Prostate gland (tissue), 2 donors: ENCODE measurements around the gene TMC2.

Experiments used
- CTCF ChIP-seq, 4 experiments: fragments of 200-600 bp in 2 of 4; fragments of 450-650 bp in 2 of 4; sonication (generic) in 2 of 4; IDR thresholded peaks; 1 replicate in 3 of 4; 2 replicates in 1 of 4; pipeline ENCODE4 v1.5.1; 2016 to 2019; ENCODE audit warnings: antibody characterized with exemption in 4 of 4, mild to moderate bottlenecking in 2 of 4, moderate library complexity in 2 of 4
- POLR2A ChIP-seq: fragments of 450-650 bp; IDR thresholded peaks from one replicate; pipeline ENCODE4 v1.6.1; 2016; ENCODE audit warnings: antibody characterized with exemption, mild to moderate bottlenecking
- POLR2AphosphoS5 ChIP-seq: sonication (generic); formaldehyde crosslinking; IDR thresholded peaks from one replicate; pipeline ENCODE4 v1.6.1; 2017; ENCODE audit warnings: antibody characterized with exemption

DNA sequence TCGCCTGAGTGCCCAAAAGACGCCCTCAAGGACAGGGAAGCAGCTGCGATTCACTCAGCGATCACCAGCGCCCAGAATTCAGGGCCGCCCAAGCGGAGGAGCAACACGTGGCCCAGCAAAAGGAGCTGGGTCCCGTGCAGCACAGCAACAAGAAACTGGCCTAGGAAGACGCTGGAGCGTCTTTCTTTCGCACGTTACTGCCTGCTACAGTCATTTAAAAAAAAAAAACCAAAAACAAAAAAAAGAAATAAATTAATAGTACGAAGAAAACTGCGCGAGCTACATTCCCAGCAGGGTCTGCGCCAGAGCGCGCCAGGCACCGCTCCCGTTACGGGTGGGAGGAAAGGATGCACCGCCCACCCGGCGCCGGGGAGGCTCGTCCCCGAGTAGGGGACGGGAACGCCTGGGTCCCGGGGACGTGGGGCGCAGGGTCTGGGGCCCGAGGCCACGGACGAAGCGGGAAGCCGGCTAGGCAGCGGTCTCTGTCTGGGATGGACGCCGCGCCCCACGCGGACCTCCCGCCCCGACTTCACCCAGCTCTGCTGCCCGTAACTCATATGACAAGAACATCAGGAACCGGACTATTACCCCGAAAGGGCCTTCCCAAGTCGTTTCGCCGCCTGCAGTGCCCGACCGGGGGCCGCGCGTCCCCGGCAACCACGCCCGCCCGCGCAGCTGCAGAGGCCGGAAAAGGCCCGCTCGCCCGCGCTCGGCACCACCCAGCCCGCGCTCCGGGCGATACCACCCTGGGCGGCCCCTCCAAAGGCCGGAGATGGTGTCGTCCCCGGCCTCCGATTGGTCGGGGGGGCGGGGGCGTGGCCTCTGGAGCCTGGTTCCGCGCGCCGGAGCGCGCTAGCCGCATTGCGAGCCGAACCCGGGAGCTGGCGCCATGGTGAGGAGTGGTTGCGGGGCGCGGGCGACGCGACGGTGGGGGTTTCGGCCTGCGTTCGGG, 115.7 kb downstream of the TMC2 start, which contains the start of gene NOP56:
- TF ChIP-seq CTCF (IDR thresholded peaks at IDR 0.05) (peak in 2 of 4 experiments; percentile 2 to 21), POLR2AphosphoS5 (peak; percentile 73), POLR2A (peak; percentile 63)
